ENCODE data around the gene ILDR2.

ILDR2 gene

DNA sequence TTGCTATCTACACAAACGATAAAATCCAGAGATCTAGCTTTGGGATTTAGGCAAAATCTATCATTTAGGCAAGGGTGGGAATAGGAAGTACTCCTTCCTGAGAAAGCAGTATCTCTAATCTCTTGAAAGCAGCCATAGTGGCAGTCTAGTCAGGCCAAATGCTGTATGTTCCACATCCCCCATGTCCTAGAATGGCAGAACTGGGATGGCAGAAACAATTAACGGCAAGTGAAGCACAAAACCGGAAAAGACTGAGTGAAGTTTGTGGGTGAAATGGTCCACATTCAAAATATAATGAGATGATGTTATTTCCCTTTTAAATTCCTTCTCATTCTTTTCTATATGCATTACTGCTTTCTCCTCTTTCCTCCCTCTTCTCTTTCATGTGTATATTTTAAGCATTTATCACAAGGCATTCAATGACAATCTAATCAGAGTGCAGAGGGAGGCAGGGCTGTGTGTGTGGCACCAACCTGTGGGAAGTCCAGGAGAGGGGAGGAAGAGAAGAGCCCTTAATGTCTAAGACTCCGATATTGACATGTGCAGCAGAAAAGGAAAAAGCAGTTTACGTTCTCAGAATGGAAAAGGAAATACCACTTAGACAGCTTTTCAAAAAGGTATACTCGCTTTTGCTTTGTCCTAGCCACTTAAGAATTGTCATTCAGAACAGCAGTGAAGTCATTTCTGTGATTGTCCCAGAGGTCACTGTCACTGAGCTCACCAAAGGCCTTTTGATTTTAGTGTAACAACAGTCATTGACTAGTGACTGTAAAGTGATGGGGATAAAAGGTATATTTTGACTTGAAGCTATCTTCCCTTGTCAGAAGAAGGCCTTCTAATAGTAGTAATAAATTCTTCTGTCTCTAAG is 57.0 kb downstream of the ILDR2 start:
- TF ChIP-seq, protein P1, sequence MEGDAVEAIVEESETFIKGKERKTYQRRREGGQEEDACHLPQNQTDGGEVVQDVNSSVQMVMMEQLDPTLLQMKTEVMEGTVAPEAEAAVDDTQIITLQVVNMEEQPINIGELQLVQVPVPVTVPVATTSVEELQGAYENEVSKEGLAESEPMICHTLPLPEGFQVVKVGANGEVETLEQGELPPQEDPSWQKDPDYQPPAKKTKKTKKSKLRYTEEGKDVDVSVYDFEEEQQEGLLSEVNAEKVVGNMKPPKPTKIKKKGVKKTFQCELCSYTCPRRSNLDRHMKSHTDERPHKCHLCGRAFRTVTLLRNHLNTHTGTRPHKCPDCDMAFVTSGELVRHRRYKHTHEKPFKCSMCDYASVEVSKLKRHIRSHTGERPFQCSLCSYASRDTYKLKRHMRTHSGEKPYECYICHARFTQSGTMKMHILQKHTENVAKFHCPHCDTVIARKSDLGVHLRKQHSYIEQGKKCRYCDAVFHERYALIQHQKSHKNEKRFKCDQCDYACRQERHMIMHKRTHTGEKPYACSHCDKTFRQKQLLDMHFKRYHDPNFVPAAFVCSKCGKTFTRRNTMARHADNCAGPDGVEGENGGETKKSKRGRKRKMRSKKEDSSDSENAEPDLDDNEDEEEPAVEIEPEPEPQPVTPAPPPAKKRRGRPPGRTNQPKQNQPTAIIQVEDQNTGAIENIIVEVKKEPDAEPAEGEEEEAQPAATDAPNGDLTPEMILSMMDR (IDR thresholded peaks at IDR 0.05; ENCODE audit: low read depth, low read length, missing control alignments) = no peak
- H3K4me3 ChIP-seq (ENCODE audit: low read depth, low read length) = no peak overlapping the region
- no peak for DNase-seq (ENCODE audit: low read depth)

- DNase-seq (ENCODE audit: low read depth) = no peak
- no peak overlapping the region for H3K4me3 ChIP-seq (ENCODE audit: low read depth, low read length)
- TF ChIP-seq, protein P1 (IDR thresholded peaks at IDR 0.05; ENCODE audit: low read depth, low read length, missing control alignments) = no peak
Observed at GRCh38 chr1:166915941-166916340, 59.4 kb downstream of the ILDR2 start.

DNA sequence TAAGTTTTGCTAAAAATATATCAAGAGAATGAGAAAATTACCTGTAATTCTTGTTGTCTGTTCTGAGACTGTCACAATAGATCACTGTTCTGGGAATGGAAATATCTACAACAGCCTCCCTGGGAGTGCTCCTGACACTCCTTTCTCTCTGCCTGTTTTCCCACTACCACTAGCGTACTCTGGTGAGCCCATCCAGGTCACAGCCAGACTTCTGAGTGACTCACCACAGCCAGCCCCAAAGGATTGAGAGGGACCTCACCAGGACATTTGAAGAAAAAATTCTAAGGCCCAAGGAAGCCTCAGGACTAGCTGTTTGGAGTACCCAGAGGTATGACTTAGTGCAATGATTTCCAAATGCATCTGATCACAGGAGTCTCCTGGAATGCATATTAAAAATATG is 60.3 kb downstream of the ILDR2 start:
- no peak for DNase-seq (ENCODE audit: low read depth)
- TF ChIP-seq, protein P1 (IDR thresholded peaks at IDR 0.05; ENCODE audit: low read depth, low read length, missing control alignments) = no peak
- no peak overlapping the region for H3K4me3 ChIP-seq (ENCODE audit: low read depth, low read length)

GRCh38 chr1:166914111-166914510 is 61.2 kb downstream of the ILDR2 start:
- no peak for DNase-seq (ENCODE audit: low read depth)
- TF ChIP-seq, protein P1 (IDR thresholded peaks at IDR 0.05; ENCODE audit: low read depth, low read length, missing control alignments) = no peak

DNA sequence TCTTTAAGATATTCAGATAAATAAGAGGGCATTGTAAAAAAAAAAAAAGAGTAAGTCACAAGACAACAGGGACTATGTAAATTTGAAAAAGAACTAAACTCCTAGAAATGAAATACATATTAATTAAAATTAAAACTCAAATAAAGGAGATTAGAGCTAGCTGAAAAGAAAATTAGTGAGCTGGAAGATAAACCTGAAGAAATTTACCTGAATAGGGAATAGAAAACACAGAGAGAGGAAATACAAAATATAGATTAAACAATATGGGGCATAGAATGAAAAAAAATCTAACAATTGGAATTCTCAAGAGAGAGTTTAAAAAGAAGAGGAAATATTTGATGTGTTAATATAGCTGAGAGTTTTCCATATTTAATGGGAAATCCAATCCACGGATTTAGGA is 63.7 kb downstream of the ILDR2 start:
- no peak overlapping the region for H3K4me3 ChIP-seq (ENCODE audit: low read depth, low read length)
- DNase-seq (ENCODE audit: low read depth) = no peak
- TF ChIP-seq, protein P1 (IDR thresholded peaks at IDR 0.05; ENCODE audit: low read depth, low read length, missing control alignments) = no peak

More at GRCh38 chr1:166914111-166914510, 61.2 kb downstream of the ILDR2 start:
- no peak overlapping the region for H3K4me3 ChIP-seq (ENCODE audit: low read depth, low read length)

GRCh38 chr1:166910396-166910994 is 64.8 kb downstream of the ILDR2 start:
- TF ChIP-seq, protein P1 (IDR thresholded peaks at IDR 0.05; ENCODE audit: low read depth, low read length, missing control alignments) = peak; percentile 81
- DNase-seq (ENCODE audit: low read depth) = peak; percentile 86
- no peak overlapping the region for H3K4me3 ChIP-seq (ENCODE audit: low read depth, low read length)
